Cardiac fibroblast (primary cell): ENCODE results near the gene TMCO4.

Experiments
- DNase-seq, 2 donors: peaks; one replicate each; pipeline versions ENCODE4 v3.0.0 to v3.0.0-alpha.2; 2010; ENCODE audit warnings: low read depth in 2 of 2
- H3K4me3 ChIP-seq, 2 donors: replicated peaks in 1 of 2; 1 replicate in 1 of 2; 2 replicates in 1 of 2; pipeline ENCODE4 v1.5.1; 2011; ENCODE audit warnings: low read depth in 2 of 2, low read length in 2 of 2, mild to moderate bottlenecking in 2 of 2, moderate library complexity in 1 of 2
- TF ChIP-seq, protein P1 (sequence below): IDR thresholded peaks from one replicate; pipeline ENCODE4 v1.5.1; 2011; ENCODE audit warnings: low read depth, mild to moderate bottlenecking, low read length, inconsistent platforms

The TMCO4 gene

DNA sequence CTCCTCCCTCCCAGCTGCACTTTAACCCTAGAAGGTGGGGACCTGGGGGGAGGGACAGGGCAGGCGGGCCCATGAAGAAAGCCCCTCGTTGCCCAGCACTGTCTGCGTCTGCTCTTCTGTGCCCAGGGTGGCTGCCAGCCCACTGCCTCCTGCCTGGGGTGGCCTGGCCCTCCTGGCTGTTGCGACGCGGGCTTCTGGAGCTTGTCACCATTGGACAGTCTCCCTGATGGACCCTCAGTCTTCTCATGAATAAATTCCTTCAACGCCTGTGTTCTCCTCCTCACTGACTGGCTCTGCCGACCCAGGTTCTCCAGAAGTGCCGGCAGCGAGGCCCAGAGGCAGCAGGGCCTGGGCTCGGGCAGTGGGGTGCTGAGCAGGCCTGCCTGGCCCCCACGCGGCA is 141.5 kb downstream of the TMCO4 start:
- no peak overlapping the region for H3K4me3 ChIP-seq
- no peak for DNase-seq
- TF ChIP-seq, protein P1, sequence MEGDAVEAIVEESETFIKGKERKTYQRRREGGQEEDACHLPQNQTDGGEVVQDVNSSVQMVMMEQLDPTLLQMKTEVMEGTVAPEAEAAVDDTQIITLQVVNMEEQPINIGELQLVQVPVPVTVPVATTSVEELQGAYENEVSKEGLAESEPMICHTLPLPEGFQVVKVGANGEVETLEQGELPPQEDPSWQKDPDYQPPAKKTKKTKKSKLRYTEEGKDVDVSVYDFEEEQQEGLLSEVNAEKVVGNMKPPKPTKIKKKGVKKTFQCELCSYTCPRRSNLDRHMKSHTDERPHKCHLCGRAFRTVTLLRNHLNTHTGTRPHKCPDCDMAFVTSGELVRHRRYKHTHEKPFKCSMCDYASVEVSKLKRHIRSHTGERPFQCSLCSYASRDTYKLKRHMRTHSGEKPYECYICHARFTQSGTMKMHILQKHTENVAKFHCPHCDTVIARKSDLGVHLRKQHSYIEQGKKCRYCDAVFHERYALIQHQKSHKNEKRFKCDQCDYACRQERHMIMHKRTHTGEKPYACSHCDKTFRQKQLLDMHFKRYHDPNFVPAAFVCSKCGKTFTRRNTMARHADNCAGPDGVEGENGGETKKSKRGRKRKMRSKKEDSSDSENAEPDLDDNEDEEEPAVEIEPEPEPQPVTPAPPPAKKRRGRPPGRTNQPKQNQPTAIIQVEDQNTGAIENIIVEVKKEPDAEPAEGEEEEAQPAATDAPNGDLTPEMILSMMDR, result no peak

DNA sequence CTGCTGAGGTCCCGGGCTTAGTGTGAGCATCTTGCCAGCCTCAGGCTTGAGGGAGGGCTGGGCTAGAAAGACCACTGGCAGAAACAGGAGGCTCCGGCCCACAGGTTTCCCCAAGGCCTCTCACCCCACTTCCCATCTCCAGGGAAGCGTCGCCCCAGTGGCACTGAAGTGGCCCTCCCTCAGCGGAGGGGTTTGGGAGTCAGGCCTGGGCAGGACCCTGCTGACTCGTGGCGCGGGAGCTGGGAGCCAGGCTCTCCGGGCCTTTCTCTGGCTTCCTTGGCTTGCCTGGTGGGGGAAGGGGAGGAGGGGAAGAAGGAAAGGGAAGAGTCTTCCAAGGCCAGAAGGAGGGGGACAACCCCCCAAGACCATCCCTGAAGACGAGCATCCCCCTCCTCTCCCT is 142.2 kb downstream of the TMCO4 start:
- DNase-seq, result no peak
- H3K4me3 ChIP-seq, result no peak overlapping the region
- TF ChIP-seq, protein P1, result no peak

DNA sequence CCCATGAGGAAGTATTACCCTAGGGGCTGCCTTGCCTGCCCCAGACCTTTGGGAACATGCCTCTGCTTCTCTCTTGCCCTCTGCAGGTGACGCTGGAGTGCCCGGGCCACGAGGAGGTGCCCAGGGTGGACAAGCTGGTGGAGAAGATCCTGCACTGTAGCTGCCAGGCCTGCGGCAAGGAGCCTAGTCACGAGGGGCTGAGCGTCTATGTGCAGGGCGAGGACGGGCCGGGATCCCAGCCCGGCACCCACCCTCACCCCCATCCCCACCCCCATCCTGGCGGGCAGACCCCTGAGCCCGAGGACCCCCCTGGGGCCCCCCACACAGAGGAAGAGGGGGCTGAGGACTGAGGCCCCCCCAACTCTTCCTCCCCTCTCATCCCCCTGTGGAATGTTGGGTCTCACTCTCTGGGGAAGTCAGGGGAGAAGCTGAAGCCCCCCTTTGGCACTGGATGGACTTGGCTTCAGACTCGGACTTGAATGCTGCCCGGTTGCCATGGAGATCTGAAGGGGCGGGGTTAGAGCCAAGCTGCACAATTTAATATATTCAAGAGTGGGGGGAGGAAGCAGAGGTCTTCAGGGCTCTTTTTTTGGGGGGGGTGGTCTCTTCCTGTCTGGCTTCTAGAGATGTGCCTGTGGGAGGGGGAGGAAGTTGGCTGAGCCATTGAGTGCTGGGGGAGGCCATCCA is 142.8 kb downstream of the TMCO4 start:
- no peak overlapping the region for H3K4me3 ChIP-seq
- no peak for DNase-seq
- TF ChIP-seq, protein P1, result no peak

GRCh38 chr1:19656134-19656779 is 143.5 kb downstream of the TMCO4 start:
- no peak for DNase-seq
- TF ChIP-seq, protein P1, result no peak
- H3K4me3 ChIP-seq, result no peak overlapping the region

DNA sequence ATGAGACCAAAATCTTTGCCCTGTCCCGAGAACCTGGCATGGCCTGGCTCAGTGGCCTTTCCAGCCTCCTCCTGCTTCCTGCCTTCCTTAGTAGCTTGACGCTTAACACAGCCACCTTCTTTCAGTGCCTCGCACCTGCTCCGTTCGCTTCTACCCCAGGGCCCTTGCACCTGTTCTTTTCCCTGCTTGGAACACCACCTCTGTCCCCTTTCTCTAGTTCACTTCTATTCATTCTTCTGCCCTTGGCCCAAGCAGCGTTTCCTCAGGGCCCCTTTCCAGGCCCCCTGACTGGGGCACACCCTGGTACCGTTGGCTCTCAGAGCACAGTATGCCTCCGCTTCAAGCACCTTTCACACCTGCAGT is 144.0 kb downstream of the TMCO4 start:
- no peak for DNase-seq
- TF ChIP-seq, protein P1, result no peak
- H3K4me3 ChIP-seq, result no peak overlapping the region

GRCh38 chr1:19654886-19655717 is 144.6 kb downstream of the TMCO4 start:
- DNase-seq, result no peak
- H3K4me3 ChIP-seq, result no peak overlapping the region
- TF ChIP-seq, protein P1, result no peak
